HG03520 (cell line): ENCODE measurements around the gene DIP2C.

Source experiments
- ATAC-seq: cut with Tn5 transposase; IDR thresholded peaks from one replicate; pipeline ENCODE4 v1.9.1; 2021; ENCODE audit warnings: mild to moderate bottlenecking, moderate library complexity; ENCODE audit not compliant: unreplicated experiment

The DIP2C gene

GRCh38 chr10:386771-387592 is 302.5 kb downstream of the DIP2C start:
- no peak for ATAC-seq

GRCh38 chr10:385571-386300 is 303.7 kb downstream of the DIP2C start:
- no peak for ATAC-seq

GRCh38 chr10:384538-385305 is 304.7 kb downstream of the DIP2C start:
- ATAC-seq: no peak

- ATAC-seq: no peak
Observed at GRCh38 chr10:383519-383918, 305.9 kb downstream of the DIP2C start.

- ATAC-seq: no peak
Observed at GRCh38 chr10:381805-382204, 307.7 kb downstream of the DIP2C start.

GRCh38 chr10:381346-381745 is 308.1 kb downstream of the DIP2C start:
- no peak for ATAC-seq

GRCh38 chr10:380313-380940 is 309.0 kb downstream of the DIP2C start:
- no peak for ATAC-seq

- no peak for ATAC-seq
Observed at GRCh38 chr10:378930-379704, 310.4 kb downstream of the DIP2C start.

- no peak for ATAC-seq
Observed at GRCh38 chr10:378230-378929, 311.1 kb downstream of the DIP2C start.

GRCh38 chr10:377228-377627 is 312.2 kb downstream of the DIP2C start:
- no peak for ATAC-seq

- ATAC-seq: no peak
Observed at GRCh38 chr10:375815-376505, 313.5 kb downstream of the DIP2C start.

GRCh38 chr10:374354-374753 is 315.1 kb downstream of the DIP2C start:
- no peak for ATAC-seq

- no peak for ATAC-seq
Observed at GRCh38 chr10:373526-374309, 315.8 kb downstream of the DIP2C start.

- no peak for ATAC-seq
Observed at GRCh38 chr10:373015-373414, 316.5 kb downstream of the DIP2C start.

GRCh38 chr10:372566-372965 is 316.9 kb downstream of the DIP2C start:
- ATAC-seq: no peak

- ATAC-seq: no peak
Observed at GRCh38 chr10:371515-371914, 318.0 kb downstream of the DIP2C start.

- ATAC-seq: no peak
Observed at GRCh38 chr10:370449-370825, 319.0 kb downstream of the DIP2C start.

GRCh38 chr10:369684-370448 is 319.6 kb downstream of the DIP2C start:
- ATAC-seq: no peak
